Measurements from ENCODE around the gene MICAL3. TPM values are rescaled to one million over a fixed set of nuclear protein-coding genes. Genes with fewer than 3 reads are reported as not detected.

Gene MICAL3
- total RNA-seq, 6 experiments from 2014 or later, result 38.6 to 44.1 (median 39.7) TPM

DNA sequence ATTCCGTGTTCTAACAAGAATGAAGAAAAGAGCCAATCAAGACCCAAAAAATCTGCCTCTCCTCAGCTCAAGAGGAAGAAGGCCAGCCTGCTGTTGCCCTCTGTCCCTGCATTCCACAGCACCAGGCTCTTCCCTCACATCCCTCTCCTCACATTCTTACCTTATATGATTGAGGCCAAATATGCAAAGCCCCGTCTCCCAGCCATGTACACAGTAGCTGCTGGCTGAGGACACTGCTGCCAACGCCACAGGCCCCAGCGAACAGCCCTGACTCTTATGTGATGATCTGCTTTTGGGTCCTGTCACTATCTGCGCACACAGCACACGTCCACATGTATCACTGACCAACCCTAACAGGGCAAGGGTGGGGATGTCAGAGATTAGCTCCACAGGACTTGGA is 60.2 kb downstream of the MICAL3 start:
- H3K27me3 Mint-ChIP-seq (ENCODE audit: insufficient read depth), result peaks cover 2% of the 10 kb centered on the region; the same call in 1 of the 2 replicates
- TF ChIP-seq, protein P1, sequence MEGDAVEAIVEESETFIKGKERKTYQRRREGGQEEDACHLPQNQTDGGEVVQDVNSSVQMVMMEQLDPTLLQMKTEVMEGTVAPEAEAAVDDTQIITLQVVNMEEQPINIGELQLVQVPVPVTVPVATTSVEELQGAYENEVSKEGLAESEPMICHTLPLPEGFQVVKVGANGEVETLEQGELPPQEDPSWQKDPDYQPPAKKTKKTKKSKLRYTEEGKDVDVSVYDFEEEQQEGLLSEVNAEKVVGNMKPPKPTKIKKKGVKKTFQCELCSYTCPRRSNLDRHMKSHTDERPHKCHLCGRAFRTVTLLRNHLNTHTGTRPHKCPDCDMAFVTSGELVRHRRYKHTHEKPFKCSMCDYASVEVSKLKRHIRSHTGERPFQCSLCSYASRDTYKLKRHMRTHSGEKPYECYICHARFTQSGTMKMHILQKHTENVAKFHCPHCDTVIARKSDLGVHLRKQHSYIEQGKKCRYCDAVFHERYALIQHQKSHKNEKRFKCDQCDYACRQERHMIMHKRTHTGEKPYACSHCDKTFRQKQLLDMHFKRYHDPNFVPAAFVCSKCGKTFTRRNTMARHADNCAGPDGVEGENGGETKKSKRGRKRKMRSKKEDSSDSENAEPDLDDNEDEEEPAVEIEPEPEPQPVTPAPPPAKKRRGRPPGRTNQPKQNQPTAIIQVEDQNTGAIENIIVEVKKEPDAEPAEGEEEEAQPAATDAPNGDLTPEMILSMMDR (IDR thresholded peaks at IDR 0.05), result no peak
- H3K9me3 Mint-ChIP-seq, result no peaks in the 10 kb centered on the region
- no peak overlapping the region for H3K27ac Mint-ChIP-seq
- no peak for DNase-seq
- H3K4me3 Mint-ChIP-seq, result no peak overlapping the region
- peaks cover 4% of the 10 kb centered on the region; the same call in 1 of the 2 replicates for H3K36me3 Mint-ChIP-seq (ENCODE audit: low read depth)
- peaks cover 26% of the 10 kb centered on the region for H3K4me1 Mint-ChIP-seq (ENCODE audit: low read depth)

DNA sequence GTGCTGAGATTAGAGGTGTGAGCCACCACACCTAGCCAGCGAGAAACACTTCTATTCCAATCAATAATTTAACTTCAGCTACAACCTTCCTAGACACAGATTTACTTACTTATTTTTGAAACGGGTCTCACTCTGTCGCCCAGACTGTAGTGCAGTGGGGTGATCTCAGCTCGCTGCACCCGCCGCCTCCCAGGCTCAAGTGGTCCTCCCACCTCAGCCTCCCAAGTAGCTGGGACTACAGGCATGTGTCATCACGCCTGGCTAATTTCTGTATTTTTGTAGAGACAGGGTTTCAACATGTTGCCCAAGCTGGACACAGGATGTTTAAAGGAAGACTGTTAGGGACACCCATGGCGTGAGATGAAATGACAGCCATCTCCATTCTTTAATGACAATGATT is 61.3 kb downstream of the MICAL3 start:
- H3K27ac Mint-ChIP-seq, result no peak overlapping the region
- H3K4me3 Mint-ChIP-seq, result no peak overlapping the region
- H3K9me3 Mint-ChIP-seq, result no peaks in the 10 kb centered on the region
- TF ChIP-seq, protein P1 (IDR thresholded peaks at IDR 0.05), result no peak
- peaks cover 2% of the 10 kb centered on the region; the same call in 1 of the 2 replicates for H3K27me3 Mint-ChIP-seq (ENCODE audit: insufficient read depth)
- H3K36me3 Mint-ChIP-seq (ENCODE audit: low read depth), result peaks cover 4% of the 10 kb centered on the region; the same call in 1 of the 2 replicates
- peaks cover 24% of the 10 kb centered on the region for H3K4me1 Mint-ChIP-seq (ENCODE audit: low read depth)
- no peak for DNase-seq

DNA sequence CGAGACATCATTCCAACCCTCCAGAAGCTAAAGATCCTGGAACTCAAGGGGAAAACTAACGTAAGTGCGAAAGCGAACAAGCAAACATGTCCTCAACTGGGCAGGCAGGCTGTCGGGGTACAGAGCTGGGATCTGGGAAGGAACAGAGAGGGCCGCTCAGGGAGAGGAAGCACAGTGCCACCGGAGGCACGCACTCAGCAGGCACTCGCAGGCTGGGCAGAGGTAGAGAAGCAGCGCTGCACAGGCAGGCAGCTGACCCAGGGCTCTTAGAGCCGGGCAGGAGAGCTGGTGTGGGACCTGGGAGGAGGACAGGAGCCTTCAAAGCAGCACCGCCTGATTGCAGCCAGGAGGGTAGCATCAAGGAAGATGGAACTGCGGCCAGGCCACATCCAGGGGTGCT is 62.2 kb downstream of the MICAL3 start:
- Mint-ChIP-seq H3K36me3 (ENCODE audit: low read depth) (peaks cover 4% of the 10 kb centered on the region; the same call in 1 of the 2 replicates), H3K4me3 (no peak overlapping the region), H3K27me3 (ENCODE audit: insufficient read depth) (peaks cover 2% of the 10 kb centered on the region; the same call in 1 of the 2 replicates), H3K9me3 (no peaks in the 10 kb centered on the region), H3K27ac (no peak overlapping the region), H3K4me1 (ENCODE audit: low read depth) (peaks cover 24% of the 10 kb centered on the region)
- DNase-seq, result no peak
- TF ChIP-seq, protein P1 (IDR thresholded peaks at IDR 0.05), result no peak

DNA sequence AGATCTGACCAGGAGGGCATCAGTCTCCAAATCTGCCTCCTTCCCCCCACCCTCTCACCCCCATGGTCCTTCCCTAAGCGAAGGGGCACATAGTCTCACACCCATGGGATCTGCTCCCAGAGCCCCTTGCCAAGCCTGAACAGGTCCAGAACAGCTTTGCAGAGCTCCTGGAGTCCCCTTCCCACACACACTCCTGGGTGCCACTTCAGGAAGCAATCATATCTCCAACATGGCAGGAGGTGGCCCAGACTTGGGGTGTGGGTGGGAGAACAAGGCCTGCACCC is 63.0 kb downstream of the MICAL3 start:
- Mint-ChIP-seq H3K4me3 (no peak overlapping the region), H3K4me1 (ENCODE audit: low read depth) (peaks cover 16% of the 10 kb centered on the region), H3K36me3 (ENCODE audit: low read depth) (no peaks in the 10 kb centered on the region), H3K27me3 (ENCODE audit: insufficient read depth) (peaks cover 2% of the 10 kb centered on the region; the same call in 1 of the 2 replicates), H3K9me3 (no peaks in the 10 kb centered on the region), H3K27ac (no peak overlapping the region; the same call in 1 of the 2 replicates)
- TF ChIP-seq, protein P1 (IDR thresholded peaks at IDR 0.05), result no peak
- no peak for DNase-seq

DNA sequence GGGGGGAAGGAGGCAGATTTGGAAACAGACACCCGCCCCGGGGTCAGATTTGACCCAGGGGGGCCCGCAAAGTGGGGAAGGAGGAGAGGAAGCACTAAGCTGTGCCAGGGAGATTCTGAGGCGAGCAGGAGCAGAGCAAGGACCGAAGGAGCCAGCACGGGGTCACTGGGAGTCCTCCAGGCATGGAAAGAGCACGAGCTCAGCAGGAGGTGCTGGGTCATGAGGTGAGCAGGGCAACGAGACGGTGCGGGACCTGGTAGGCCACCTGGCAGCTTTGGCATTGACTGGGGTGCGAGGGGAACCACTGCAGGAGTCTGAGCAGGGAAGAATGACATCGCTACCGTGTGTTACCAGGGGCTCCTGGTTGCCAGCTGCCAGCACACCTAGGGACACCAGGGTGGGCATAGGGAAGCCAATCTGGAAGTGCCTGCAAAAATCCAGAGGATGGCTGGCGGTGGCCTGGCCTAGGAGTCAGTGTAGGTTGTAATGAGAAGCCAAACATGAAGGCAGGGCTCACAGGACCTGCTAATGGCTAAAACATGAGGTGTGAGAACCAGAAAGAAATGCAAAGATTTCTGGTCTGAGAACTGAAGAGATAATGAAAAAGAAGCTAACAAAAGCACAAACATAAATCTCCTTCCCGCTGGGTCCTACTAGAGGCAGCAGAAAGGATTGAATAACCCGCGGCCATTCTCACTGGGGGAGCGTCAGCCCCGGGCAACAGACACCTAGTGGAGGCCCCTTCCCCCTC is 63.5 kb downstream of the MICAL3 start:
- Mint-ChIP-seq H3K4me3 (no peak overlapping the region), H3K27ac (no peak overlapping the region; the same call in 1 of the 2 replicates), H3K9me3 (no peaks in the 10 kb centered on the region), H3K27me3 (ENCODE audit: insufficient read depth) (peaks cover 2% of the 10 kb centered on the region; the same call in 1 of the 2 replicates), H3K4me1 (ENCODE audit: low read depth) (peaks cover 13% of the 10 kb centered on the region), H3K36me3 (ENCODE audit: low read depth) (no peaks in the 10 kb centered on the region)
- DNase-seq, result no peak
- TF ChIP-seq, protein P1 (IDR thresholded peaks at IDR 0.05), result no peak

Data from HFFc6 (cell line).